Measurements from ENCODE around the gene SLC16A11.

SLC16A11 gene

DNA sequence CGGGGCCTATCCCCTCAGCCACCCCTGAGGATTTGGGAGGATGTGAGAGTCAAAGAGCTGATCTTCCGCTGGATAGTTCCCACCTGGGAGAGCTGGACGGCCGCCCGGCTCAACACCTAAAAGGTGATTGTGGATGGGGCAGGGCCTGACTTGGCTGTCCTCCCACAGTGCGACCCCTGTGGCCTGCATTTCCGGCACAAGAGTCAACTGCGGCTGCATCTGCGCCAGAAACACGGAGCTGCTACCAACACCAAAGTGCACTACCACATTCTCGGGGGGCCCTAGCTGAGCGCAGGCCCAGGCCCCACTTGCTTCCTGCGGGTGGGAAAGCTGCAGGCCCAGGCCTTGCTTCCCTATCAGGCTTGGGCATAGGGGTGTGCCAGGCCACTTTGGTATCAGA lies 16.6 kb downstream of the SLC16A11 start:
- H3K9ac ChIP-seq (ENCODE audit: low read length) = no peak overlapping the region
- WGBS (ENCODE audit: extremely low coverage, insufficient coverage, insufficient read length) = no CpG with 5 or more reads among the region's 13 CpGs
- no peak overlapping the region for H4K91ac ChIP-seq (ENCODE audit: low read depth, low read length)
- no peak overlapping the region for H2AK5ac ChIP-seq (ENCODE audit: low read length)
- H2BK5ac ChIP-seq (ENCODE audit: low read depth, low read length, poor library complexity) = no peak overlapping the region
- no peaks in the 10 kb centered on the region for H3K79me1 ChIP-seq (ENCODE audit: low read length)
- no peak overlapping the region for H3K4me2 ChIP-seq (ENCODE audit: low read length)
- H3K4ac ChIP-seq (ENCODE audit: low read depth, low read length) = no peak overlapping the region
- H4K8ac ChIP-seq (ENCODE audit: low read depth, low read length) = no peak overlapping the region
- no peak overlapping the region for H2BK12ac ChIP-seq (ENCODE audit: low read length)
- no peak overlapping the region for H3K18ac ChIP-seq (ENCODE audit: low read length)
- H2BK120ac ChIP-seq (ENCODE audit: insufficient read depth, low read length, poor library complexity) = no peak overlapping the region
- H3K36me3 ChIP-seq (ENCODE audit: control insufficient read depth in 1 of 2, insufficient read depth in 2 of 2, low read length in 2 of 2) = no peaks in the 10 kb centered on the region
- peaks cover 11% of the 10 kb centered on the region for H3K27me3 ChIP-seq (ENCODE audit: insufficient read depth, low read length)
- no peak overlapping the region for H2AFZ ChIP-seq (ENCODE audit: insufficient read depth, low read length, poor library complexity)
- no peaks in the 10 kb centered on the region for H3K79me2 ChIP-seq (ENCODE audit: control insufficient read depth, insufficient read depth, low read length, poor library complexity)
- peaks cover 6% of the 10 kb centered on the region for H3K9me3 ChIP-seq (ENCODE audit: insufficient read depth, low read depth, low read length)
- DNase-seq = no peak
- peaks cover 7 to 8% of the 10 kb centered on the region in 2 experiments for H3K4me1 ChIP-seq (ENCODE audit: control insufficient read depth in 1 of 2, insufficient read depth in 2 of 2, low read length in 2 of 2)
- H3K27ac ChIP-seq (ENCODE audit: low read depth, low read length) = no peak overlapping the region
- no peak overlapping the region for H3K4me3 ChIP-seq (ENCODE audit: low read depth, low read length)
- H3K14ac ChIP-seq (ENCODE audit: low read length) = no peak overlapping the region
- no peak overlapping the region for H4K12ac ChIP-seq (ENCODE audit: low read depth, low read length)
- H3K23ac ChIP-seq (ENCODE audit: low read length) = no peak overlapping the region

DNA sequence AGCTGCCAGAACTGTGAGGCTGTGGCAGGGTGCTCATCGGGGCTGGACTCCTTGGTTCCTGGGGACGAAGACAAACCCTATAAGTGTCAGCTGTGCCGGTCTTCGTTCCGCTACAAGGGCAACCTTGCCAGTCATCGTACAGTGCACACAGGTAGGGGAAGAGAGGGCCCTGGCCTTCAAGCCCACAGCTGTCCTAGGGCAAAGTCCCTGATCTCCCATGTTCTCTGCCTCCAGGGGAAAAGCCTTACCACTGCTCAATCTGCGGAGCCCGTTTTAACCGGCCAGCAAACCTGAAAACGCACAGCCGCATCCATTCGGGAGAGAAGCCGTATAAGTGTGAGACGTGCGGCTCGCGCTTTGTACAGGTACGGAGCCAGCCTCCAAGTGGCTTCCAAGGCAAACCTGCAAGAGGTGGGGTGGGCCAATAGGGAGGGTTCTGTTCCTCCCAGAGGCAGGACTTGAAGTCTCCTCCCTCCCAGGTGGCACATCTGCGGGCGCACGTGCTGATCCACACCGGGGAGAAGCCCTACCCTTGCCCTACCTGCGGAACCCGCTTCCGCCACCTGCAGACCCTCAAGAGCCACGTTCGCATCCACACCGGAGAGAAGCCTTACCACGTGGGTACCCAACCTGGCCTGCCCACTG lies 17.3 kb downstream of the SLC16A11 start:
- Histone ChIP-seq H2BK5ac (ENCODE audit: low read depth, low read length, poor library complexity) (no peak overlapping the region), H3K79me2 (ENCODE audit: control insufficient read depth, insufficient read depth, low read length, poor library complexity) (no peaks in the 10 kb centered on the region), H3K14ac (ENCODE audit: low read length) (no peak overlapping the region), H3K23ac (ENCODE audit: low read length) (no peak overlapping the region), H2BK120ac (ENCODE audit: insufficient read depth, low read length, poor library complexity) (no peak overlapping the region), H3K27ac (ENCODE audit: low read depth, low read length) (no peak overlapping the region), H2AFZ (ENCODE audit: insufficient read depth, low read length, poor library complexity) (no peak overlapping the region), H3K4me1 (ENCODE audit: control insufficient read depth in 1 of 2, insufficient read depth in 2 of 2, low read length in 2 of 2) (peaks cover 9 to 14% of the 10 kb centered on the region in 2 experiments), H3K4me3 (ENCODE audit: low read depth, low read length) (no peak overlapping the region), H3K79me1 (ENCODE audit: low read length) (peaks cover 2% of the 10 kb centered on the region), H2BK12ac (ENCODE audit: low read length) (no peak overlapping the region), H3K4ac (ENCODE audit: low read depth, low read length) (no peak overlapping the region), H3K9me3 (ENCODE audit: insufficient read depth, low read depth, low read length) (peaks cover 6% of the 10 kb centered on the region), H3K9ac (ENCODE audit: low read length) (no peak overlapping the region), H2AK5ac (ENCODE audit: low read length) (no peak overlapping the region), H4K91ac (ENCODE audit: low read depth, low read length) (no peak overlapping the region), H3K18ac (ENCODE audit: low read length) (no peak overlapping the region), H3K36me3 (ENCODE audit: control insufficient read depth in 1 of 2, insufficient read depth in 2 of 2, low read length in 2 of 2) (no peaks in the 10 kb centered on the region), H4K12ac (ENCODE audit: low read depth, low read length) (no peak overlapping the region), H3K27me3 (ENCODE audit: insufficient read depth, low read length) (peaks cover 14% of the 10 kb centered on the region), H4K8ac (ENCODE audit: low read depth, low read length) (no peak overlapping the region), H3K4me2 (ENCODE audit: low read length) (no peak overlapping the region)
- no CpG with 5 or more reads among the region's 29 CpGs for WGBS (ENCODE audit: extremely low coverage, insufficient coverage, insufficient read length)
- DNase-seq = no peak

DNA sequence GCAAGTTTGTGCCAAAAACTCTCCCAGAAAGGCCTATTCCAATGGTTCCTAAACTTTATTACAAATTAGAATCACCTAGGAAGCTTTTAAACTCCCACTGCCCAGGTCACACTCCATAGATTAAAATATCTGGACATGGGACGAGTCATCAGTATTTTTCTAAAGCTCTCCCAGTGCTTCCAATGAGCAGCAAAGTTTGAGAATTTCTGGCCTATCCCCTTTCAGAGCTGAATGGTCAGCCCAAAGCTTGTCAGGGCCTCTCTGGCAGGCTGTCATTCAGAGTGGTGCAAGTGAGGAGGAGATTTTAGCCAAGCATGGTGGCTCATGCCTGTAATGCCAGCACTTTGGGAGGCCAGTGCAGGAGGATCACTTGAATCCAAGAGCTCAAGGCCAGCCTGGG lies 18.6 kb downstream of the SLC16A11 start:
- peaks cover 2% of the 10 kb centered on the region for H3K79me1 ChIP-seq (ENCODE audit: low read length)
- no peak overlapping the region for H2AFZ ChIP-seq (ENCODE audit: insufficient read depth, low read length, poor library complexity)
- no peak overlapping the region for H2BK5ac ChIP-seq (ENCODE audit: low read depth, low read length, poor library complexity)
- no peak overlapping the region for H3K18ac ChIP-seq (ENCODE audit: low read length)
- H2BK120ac ChIP-seq (ENCODE audit: insufficient read depth, low read length, poor library complexity) = no peak overlapping the region
- no peak overlapping the region for H3K9ac ChIP-seq (ENCODE audit: low read length)
- no peak overlapping the region for H4K8ac ChIP-seq (ENCODE audit: low read depth, low read length)
- H4K12ac ChIP-seq (ENCODE audit: low read depth, low read length) = no peak overlapping the region
- no peak overlapping the region for H2AK5ac ChIP-seq (ENCODE audit: low read length)
- no peak overlapping the region for H3K14ac ChIP-seq (ENCODE audit: low read length)
- no peaks in the 10 kb centered on the region for H3K36me3 ChIP-seq (ENCODE audit: control insufficient read depth in 1 of 2, insufficient read depth in 2 of 2, low read length in 2 of 2)
- WGBS (ENCODE audit: extremely low coverage, insufficient coverage, insufficient read length) = no CpG with 5 or more reads among the region's 1 CpG
- H3K23ac ChIP-seq (ENCODE audit: low read length) = no peak overlapping the region
- no peak overlapping the region for H3K4me3 ChIP-seq (ENCODE audit: low read depth, low read length)
- peaks cover 9 to 14% of the 10 kb centered on the region in 2 experiments for H3K4me1 ChIP-seq (ENCODE audit: control insufficient read depth in 1 of 2, insufficient read depth in 2 of 2, low read length in 2 of 2)
- peaks cover 6% of the 10 kb centered on the region for H3K9me3 ChIP-seq (ENCODE audit: insufficient read depth, low read depth, low read length)
- no peak overlapping the region for H4K91ac ChIP-seq (ENCODE audit: low read depth, low read length)
- H3K4me2 ChIP-seq (ENCODE audit: low read length) = no peak overlapping the region
- H3K27ac ChIP-seq (ENCODE audit: low read depth, low read length) = no peak overlapping the region
- DNase-seq = no peak
- no peak overlapping the region for H3K4ac ChIP-seq (ENCODE audit: low read depth, low read length)
- H3K79me2 ChIP-seq (ENCODE audit: control insufficient read depth, insufficient read depth, low read length, poor library complexity) = no peaks in the 10 kb centered on the region
- H2BK12ac ChIP-seq (ENCODE audit: low read length) = no peak overlapping the region
- peaks cover 14% of the 10 kb centered on the region for H3K27me3 ChIP-seq (ENCODE audit: insufficient read depth, low read length)

DNA sequence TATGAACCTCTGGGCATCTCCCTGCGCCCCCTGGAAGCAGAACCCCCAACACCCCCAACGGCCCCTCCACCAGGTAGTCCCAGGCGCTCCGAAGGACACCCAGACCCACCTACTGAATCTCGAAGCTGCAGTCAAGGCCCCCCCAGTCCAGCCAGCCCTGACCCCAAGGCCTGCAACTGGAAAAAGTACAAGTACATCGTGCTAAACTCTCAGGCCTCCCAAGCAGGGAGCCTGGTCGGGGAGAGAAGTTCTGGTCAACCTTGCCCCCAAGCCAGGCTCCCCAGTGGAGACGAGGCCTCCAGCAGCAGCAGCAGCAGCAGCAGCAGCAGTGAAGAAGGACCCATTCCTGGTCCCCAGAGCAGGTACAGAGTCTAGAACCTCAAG lies 19.5 kb downstream of the SLC16A11 start:
- Histone ChIP-seq H2BK12ac (ENCODE audit: low read length) (no peak overlapping the region), H3K14ac (ENCODE audit: low read length) (no peak overlapping the region), H3K23ac (ENCODE audit: low read length) (no peak overlapping the region), H3K4ac (ENCODE audit: low read depth, low read length) (no peak overlapping the region), H3K9me3 (ENCODE audit: insufficient read depth, low read depth, low read length) (peaks cover 6% of the 10 kb centered on the region), H4K12ac (ENCODE audit: low read depth, low read length) (no peak overlapping the region), H3K4me2 (ENCODE audit: low read length) (no peak overlapping the region), H3K79me2 (ENCODE audit: control insufficient read depth, insufficient read depth, low read length, poor library complexity) (no peaks in the 10 kb centered on the region), H3K27ac (ENCODE audit: low read depth, low read length) (no peak overlapping the region), H3K9ac (ENCODE audit: low read length) (no peak overlapping the region), H3K4me3 (ENCODE audit: low read depth, low read length) (no peak overlapping the region), H3K79me1 (ENCODE audit: low read length) (peaks cover 2% of the 10 kb centered on the region), H2BK120ac (ENCODE audit: insufficient read depth, low read length, poor library complexity) (no peak overlapping the region), H4K8ac (ENCODE audit: low read depth, low read length) (no peak overlapping the region), H2AFZ (ENCODE audit: insufficient read depth, low read length, poor library complexity) (no peak overlapping the region), H3K36me3 (ENCODE audit: control insufficient read depth in 1 of 2, insufficient read depth in 2 of 2, low read length in 2 of 2) (no peaks in the 10 kb centered on the region), H2AK5ac (ENCODE audit: low read length) (no peak overlapping the region), H2BK5ac (ENCODE audit: low read depth, low read length, poor library complexity) (no peak overlapping the region), H3K27me3 (ENCODE audit: insufficient read depth, low read length) (peaks cover 14% of the 10 kb centered on the region), H4K91ac (ENCODE audit: low read depth, low read length) (no peak overlapping the region), H3K4me1 (ENCODE audit: control insufficient read depth in 1 of 2, insufficient read depth in 2 of 2, low read length in 2 of 2) (peaks cover 9 to 17% of the 10 kb centered on the region in 2 experiments), H3K18ac (ENCODE audit: low read length) (no peak overlapping the region)
- no CpG with 5 or more reads among the region's 8 CpGs for WGBS (ENCODE audit: extremely low coverage, insufficient coverage, insufficient read length)
- no peak for DNase-seq

All from trophoblast cell (in vitro differentiated cells and primary cell).